G401 (cell line): Measurements from ENCODE around the gene PHLDB3. TPM values are rescaled to one million over a fixed set of nuclear protein-coding genes. Genes with fewer than 3 reads are reported as not detected.
"Not testable (repeated sequence)": the region's sequence is repeated elsewhere in the genome, so short reads cannot be mapped to it uniquely, and the experiment has no call there.

Experiments
- DNase-seq: peaks from one replicate; pipeline ENCODE4 v3.0.0-alpha.2; 2015; ENCODE audit warnings: low spot score
- in situ Hi-C: cut with HindIII; loops from 2 replicates; pipeline ENCODE4 v1.10.0; 2016; ENCODE audit warnings: low sequenced_read_pairs, mixed read lengths
- total RNA-seq: library from RNA; depleted of rRNA; stranded (reverse); fragments of >200 nt; shearing (Covaris generic); gene quantifications from 2 replicates; pipeline ENCODE4 v1.2.3, GENCODE V29; 2014; rRNA removed

The PHLDB3 gene
- total RNA-seq = 51.2 and 77.2 TPM in 2 replicates

DNA sequence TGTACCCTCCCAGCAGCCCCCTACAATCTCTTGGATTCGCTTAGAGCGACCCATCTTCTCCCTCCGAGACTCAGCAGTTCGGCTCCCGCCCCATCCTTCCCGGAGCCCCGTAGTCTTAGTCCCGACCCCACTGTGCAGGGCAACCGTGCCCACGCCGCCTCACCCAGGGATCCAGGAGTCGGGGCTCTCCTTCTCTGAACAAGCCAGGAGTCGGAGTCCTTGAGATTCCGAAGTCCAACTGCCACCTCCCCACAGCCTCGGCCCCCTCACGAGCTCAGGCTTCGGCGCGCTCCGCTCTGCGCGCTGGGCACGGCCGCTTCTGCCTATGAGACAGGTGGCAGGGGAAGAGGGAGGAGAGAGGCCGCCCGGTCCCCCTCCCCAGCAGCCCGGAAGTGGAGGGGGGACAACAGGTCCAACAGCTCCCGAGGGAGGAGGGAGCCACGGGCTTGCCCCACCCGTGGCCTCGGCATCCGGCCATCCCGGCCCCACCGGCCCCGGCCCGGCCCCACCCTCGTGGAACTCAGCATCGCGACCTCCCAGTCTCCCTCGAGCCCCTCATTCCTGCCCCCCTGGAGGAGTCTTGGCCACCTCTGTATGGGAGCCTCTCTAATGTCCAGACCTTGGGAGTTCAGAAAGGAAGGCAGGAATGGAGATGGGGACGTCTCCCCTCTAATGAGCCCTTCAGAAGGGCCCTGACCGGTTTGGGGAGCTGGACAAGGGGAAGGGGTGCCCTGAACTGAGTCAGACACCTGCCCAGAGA lies at the start of gene PHLDB3:
PHLDB3 (minus strand) TSS at position 321 of the 760 bp plus-strand sequence. CDS start 628 bp downstream, outside the sequence.
- in situ Hi-C loops = no loop called here
- peak; percentile 25 for DNase-seq

DNA sequence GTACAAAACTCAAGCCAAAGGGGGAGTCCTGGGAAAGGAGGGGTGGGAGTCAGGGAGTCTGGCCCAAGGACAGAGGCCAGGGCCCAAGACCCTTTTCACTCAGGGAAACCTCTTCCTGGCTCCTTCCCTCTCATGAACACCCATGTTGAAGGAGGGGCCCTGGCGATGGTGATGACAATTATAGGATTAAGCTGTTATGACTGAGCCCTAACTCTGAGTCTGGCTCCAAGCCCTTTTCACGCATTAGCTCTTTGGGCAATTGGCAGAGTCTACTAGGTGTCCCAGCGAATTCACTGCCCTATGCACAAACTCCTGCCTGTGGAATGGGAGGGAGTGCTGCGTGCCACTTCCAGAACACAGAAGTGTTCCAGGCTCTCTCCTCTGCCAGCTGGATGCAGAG lies 49.1 kb upstream of the PHLDB3 start:
- DNase-seq = no peak
- in situ Hi-C loops = no loop called here

DNA sequence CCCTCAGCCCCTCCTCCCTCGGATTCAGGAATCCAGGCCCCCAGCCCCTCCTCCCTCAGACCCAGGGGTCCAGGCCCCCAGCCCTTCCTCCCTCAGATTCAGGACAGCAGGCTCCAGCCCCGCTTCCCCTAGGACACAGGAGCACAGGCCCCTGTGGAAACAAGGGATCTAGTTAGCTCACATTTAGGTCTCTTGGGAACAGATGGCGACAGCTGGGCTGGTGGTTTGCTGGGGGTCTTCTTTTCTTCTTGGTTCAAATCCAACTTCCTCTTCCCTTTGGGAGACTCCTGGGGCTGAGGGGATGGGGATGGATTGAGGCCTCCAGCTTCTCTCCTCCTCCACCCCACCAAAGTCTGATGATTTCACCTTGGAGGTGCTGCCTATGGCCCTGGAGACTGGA lies 48.1 kb upstream of the PHLDB3 start:
- no peak for DNase-seq
- in situ Hi-C loops = no loop called here

DNA sequence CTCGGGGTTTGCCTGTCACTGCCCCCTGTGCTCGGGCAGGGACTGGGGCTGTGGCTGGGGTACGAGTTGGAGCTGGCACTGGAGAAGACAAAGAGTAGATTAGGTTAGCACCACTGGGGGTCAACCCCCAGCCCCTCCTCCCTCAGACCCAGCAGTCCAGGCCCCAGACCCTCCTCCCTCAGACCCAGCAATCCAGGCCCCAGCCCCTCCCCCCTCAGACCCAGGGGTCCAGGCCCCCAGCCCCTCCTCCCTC lies 47.6 kb upstream of the PHLDB3 start:
- in situ Hi-C loops = no loop called here
- no peak for DNase-seq

DNA sequence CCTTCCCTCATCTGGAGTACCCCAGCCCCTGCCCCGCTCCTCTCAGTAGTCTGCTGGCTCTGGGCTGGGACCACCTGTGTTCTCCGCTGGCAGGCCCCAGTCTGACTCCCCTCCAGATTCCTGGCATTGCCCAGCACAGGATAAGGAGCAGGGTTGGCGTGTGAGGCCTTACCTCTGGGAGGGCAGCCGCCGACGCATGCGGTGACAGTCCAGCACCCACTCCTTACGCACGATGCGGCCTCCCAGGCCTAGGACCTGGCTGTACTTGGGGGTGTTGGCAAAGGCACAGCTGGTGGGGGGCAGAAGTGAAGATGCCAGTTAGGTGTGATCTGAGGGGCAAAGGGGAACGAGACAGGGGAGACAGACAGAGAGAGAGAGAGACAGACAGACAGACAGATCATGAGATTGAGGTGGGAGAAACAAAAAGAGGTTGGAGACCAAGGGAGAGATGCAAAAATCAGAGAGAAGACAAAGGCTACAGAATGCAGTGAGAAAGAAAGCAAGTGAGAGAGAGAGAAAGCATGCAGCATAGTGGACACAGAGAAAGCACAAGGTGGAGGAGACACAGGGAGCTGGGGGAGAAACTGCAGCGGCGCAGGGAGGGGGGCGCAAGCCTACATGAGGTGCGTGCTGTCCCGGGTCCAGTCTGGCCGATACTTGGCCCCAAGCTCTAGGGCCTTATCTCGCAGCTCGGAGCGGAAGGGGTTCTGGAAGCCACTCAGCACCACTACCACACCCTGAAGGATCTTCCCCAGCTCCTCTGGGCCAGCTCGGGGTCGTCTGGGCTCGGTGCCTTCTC lies 47.1 kb upstream of the PHLDB3 start:
- in situ Hi-C loops = no loop called here

DNA sequence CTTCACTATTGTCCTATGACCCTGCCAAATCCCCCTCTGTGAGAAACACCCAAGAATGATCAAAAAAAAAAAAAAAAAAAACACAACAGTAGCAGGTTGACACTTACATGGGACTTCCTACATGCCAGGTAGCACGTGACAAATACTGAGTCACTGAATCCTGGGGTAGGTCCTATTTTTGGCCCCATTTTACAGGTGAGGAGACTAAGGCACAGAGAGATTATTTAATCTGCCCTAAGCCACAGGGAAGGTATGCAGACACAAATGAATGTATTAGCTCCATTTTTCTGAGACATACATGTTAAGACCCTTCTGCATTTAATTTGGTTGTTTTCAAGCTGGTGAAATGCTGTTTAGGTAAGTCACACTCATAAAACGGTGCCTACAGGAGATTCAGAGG lies 44.2 kb upstream of the PHLDB3 start:
- in situ Hi-C loops = no loop called here
- no peak for DNase-seq

More for the DNA sequence above, 47.1 kb upstream of the PHLDB3 start:
- DNase-seq = no peak

DNA sequence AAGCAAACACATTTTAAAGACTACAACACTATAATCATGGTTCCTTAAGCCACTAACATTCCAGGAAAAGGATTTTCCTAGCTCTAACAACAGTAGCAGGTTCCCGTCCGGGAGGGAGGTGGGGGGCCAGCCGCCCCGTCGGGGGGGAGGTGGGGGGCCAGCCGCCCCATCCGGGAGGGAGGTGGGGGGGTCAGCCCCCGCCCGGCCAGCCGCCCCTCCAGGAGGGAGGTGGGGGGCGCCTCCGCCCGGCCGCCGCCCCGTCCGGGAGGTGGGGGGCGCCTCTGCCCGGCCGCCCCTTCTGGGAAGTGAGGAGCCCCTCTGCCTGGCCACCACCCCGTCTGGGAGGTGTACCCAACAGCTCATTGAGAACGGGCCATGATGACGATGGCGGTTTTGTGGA lies 43.4 kb upstream of the PHLDB3 start:
- in situ Hi-C loops, DNase-seq: not testable (repeated sequence)

DNA sequence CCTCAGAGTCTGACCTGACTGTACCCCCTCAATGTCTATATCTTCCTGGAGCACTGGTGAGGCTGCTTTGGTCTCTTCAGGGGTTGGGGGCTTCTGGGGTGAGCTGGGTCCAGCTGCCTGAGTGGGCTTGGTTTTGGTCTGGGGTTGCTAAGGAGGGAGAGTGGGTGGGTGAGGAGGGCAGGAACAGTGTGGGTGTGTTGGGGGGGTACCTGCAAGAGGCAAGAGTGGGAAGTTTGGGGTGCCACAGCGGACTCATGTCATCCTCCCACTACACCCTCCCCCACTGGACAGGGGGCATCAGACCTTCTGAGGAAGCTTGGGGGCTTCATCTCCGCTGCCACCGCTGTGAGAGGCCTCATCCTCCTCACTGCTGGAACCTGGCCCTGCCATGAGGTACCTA lies 42.0 kb upstream of the PHLDB3 start:
- DNase-seq = no peak
- in situ Hi-C loops = no loop called here

DNA sequence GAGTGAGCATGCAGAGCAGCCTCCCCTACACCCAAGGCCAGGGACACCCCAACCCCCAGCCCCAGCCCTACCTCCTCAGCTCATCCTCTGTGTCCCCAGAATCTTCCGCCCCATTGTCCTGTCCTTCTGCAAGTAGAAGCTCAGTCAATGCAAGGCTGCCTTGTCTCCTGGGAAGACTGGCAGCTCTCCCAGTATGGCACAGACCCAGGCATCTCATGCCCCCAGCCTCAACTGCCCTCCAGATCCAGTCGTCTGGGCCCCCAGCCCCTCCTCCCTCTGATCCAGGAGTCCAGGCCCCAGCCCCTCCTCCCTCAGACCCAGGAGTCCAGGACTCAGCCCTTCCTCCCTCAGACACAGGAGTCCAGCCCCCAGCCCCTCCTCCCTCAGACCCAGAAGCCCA lies 41.4 kb upstream of the PHLDB3 start:
- in situ Hi-C loops = no loop called here
- no peak for DNase-seq

DNA sequence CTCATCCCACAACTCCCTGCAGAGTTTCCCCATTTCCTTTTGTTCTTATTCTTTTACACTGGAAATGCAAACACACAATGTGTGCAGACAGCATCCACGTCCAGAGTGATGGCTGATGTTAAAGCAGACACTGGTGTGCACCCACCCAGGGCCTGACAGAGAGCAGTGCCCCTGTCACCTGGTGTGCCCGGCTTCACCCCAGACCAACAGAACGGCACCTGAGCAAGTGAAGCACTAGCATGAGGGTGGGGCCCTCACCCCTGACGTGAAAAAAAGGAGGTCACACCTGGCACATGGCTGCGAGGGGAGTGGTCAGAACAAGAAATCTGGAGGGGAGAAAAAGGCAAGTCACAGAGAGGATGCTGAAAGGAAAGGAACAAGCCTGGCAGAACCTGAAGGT lies 40.7 kb upstream of the PHLDB3 start:
- no peak for DNase-seq
- in situ Hi-C loops = no loop called here

DNA sequence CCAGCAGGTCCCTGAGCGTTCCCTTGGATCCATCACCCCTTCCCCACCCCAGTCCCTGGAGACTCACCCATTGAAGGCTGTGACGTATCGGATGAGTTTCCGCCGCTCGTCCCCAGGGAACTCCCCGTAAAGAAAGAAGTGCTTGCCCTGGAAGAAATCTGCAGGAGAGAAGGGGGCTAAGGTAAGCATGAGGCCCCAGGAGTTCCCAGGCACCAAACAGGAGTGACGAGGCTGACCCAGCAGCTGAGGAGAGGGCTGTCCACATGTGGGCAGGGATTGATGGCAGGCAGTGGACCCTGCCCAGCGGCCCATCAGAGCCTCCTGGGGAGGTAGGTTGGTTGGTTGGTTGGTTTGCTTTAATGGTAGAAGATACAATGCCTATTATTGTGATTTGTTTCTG lies 39.5 kb upstream of the PHLDB3 start:
- in situ Hi-C loops = no loop called here
- no peak for DNase-seq

DNA sequence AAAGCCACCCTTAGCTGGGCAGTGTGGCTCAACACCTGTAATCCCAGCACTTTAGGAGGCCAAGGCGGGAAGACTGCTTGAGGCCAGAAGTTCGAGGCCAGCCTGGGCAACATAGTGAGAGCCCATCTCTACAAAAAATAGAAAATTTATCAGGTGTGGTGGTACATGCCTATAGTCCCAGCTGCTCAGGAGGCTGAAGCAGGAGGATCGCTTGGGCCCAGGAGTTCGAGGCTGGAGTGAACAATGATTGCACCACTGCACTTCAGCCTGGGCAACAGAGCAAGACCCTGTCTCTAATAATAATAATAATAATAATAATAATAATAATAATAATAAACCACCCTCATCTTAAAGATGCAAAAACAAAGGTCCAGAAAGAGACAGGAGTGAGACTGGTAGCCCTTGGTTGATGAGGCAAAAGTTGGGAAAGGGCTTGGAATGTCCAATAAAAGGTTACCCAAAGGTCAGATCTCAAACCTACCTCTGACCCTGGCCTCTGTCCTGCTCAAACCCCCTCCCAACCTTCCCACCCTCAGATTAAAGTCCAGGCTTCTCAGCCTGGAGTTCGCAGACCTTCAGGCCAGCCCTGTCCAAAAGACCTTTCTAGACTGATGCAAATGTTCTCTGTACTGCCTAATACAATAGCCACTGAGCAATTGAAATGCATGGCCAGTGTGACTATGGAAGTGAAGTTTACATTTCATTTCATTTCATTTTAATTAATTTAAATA lies 37.5 kb upstream of the PHLDB3 start:
- in situ Hi-C loops = no loop called here
- no peak for DNase-seq

DNA sequence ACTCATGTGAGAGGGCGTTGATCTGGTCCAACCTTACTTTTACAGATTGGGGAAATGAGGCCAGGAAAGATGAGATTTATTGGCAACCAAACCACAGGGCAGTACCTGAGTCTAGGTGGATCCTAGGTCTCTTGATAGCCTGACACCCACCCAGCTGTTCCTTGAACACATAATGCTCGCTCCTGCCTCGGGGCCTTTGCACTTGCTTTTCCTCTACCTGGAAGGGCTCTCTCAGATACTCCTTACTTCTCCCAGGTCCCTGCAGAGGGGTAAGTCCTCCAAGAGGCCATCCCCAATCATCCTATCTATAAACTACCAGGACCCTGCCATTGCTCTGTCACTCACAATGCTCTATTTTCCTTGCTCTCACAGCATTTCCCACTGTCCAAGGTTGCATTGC lies 35.8 kb upstream of the PHLDB3 start:
- no peak for DNase-seq
- in situ Hi-C loops = no loop called here

DNA sequence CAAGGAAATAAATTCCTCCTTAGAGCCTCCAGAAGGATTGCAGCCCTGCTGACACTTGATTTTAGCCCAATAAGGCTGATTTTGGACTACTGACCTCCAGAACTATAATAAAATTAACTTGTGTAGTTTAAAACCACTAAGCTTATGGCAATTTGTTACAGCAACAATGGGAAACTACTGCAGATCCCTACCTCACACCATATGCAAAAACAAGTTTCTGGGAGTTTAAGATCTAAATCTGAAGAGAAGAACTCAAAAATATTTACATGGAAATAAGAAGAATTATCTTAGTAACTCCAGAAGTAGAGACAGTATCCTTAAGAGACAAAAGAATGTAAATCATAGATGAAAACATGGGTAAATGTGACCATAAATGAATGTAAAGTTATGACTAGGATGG lies 34.4 kb upstream of the PHLDB3 start:
- in situ Hi-C loops = loop anchor here (5.0 kb wide), 1 partner anchor 38 kb away; the partner anchor contains the start of genes PINLYP and XRCC1
- DNase-seq = no peak

DNA sequence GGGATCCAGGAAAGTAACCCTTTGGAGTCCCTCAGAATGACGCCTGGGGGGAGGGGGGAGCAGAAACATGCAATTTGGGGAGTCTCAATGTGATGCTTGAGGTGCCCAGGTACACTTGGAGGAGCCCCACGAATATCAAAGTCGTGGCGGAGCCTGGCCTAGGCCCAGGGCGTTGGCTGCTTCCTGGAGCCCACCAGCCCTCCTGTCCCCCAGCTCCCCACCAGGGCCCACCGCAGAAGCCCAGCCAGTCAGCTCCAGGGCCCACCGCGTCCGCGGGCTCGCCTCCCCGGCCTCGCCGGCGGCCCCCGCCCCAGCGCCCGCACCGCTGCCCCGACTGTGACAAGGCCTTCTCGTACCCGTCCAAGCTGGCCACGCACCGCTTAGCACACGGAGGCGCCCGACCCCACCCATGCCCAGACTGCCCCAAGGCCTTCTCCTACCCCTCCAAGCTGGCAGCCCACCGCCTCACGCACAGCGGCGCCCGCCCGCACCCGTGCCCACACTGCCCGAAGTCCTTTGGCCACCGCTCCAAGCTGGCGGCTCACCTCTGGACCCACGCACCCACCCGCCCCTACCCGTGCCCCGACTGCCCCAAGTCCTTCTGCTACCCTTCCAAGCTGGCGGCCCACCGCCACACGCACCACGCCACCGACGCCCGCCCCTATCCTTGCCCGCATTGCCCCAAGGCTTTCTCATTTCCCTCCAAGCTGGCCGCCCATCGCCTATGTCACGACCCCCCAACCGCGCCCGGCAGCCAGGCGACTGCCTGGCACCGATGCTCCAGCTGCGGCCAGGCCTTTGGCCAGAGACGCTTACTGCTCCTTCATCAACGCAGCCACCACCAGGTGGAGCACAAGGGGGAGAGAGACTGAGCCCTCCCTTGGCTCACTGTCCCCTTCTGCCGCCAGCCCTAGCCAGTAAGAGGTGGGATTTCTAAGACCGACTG lies 30.5 kb upstream of the PHLDB3 start:
- peak; percentile 87 for DNase-seq
- in situ Hi-C loops = loop anchor here (5.0 kb wide), 1 partner anchor 42 kb away; the partner anchor contains the start of genes PINLYP and XRCC1

DNA sequence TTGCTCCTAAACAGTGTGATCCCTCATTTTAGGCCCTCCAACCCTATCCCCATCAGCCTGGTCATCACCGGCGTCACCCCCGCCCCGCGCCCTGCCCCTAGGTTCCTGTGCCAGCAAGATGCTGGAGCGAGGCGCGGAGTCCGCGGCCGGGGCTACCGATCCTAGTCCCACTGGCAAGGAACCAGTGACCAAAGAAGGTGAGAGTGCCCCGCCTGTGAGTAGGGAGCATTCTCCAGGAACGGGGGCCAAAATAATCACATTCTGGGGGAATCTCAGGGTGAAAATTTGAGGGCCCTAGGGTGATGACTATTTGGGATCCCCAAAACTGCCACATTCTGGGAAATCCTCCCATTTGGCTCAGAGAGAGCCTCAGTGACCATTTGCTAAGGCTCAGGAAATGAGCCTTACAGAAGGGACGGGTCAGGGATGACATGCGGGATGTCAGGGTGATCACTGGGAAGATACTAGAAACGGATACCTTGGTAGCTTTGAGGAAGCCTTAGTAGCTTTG lies 29.8 kb upstream of the PHLDB3 start:
- no peak for DNase-seq
- in situ Hi-C loops = no loop called here

DNA sequence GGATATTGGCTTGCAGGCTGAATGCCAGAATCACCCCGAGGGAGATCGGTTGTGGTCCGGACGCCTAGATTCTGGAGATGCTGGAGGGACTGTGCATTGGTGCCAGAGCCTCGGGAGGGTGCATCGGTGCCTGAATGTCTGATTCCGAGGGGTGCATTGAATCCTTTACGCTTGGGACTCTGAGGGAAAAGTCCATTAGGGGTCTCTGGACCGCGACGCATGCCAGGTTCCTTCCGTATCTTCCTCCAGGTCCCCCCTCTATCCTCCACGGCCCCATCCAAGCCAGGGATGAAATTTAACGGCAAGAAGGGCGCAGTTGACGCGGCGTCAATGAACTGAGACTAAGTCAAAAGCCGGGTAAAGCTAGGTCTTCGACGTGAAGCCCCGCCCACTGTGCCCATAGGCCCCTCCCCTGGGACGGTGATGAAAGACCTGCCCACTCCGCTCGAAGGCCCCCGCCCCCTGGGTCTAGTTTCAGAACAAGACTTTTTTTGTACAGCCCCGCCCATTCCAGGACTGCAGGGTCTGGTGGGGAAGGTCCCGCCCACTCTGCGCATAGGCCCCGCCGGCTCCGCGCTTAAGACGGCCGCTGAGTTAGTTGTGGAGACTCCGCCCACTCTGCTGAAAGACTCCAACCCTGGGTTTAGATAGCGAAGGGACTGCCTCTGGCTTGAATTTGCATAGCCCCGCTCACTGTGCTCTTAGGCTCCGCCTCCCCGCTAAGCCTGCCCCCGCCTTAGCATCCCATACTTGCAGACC lies 29.2 kb upstream of the PHLDB3 start:
- peak; percentile 98 for DNase-seq
- in situ Hi-C loops = no loop called here

DNA sequence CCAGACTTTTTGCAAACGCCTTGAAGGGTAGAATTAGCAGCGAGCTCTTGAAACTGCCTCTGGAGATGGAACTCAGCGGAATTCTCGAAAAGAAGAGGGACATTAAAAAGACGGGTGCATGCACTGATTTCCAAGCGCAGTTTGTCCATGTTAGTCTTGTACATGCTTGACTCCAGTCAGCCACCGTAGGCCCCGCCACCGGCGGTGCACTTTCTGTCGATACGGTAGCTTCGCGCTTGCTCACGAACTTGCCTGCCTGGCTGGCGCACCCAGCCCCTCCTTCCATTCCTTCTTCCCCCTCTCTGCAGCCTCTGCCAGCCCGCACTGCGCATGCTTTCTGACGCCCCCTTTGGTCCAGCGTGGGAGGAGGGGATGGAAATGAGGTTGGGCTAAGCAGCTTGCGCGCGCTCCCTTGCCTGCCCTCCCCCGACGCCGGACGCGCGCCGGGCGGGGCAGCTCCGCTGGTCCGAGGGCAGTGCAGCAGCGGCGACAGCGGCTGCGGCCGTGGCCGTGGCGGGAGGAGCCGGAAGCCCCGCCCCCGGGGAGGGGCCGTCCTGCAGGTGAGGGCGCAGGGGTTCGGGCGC lies 28.5 kb upstream of the PHLDB3 start, which contains the start of gene ZNF575:
ZNF575 (plus strand) TSS at position 227 of the 584 bp plus-strand sequence. CDS start 1,235 bp downstream, outside the sequence.
- peak; percentile 94 for DNase-seq
- in situ Hi-C loops = no loop called here
